Right cardiac atrium (tissue), 5 donors: ENCODE data around the gene PLEKHA6. TPM values are rescaled to one million over a fixed set of nuclear protein-coding genes. Genes with fewer than 3 reads are reported as not detected.

Source experiments
- polyA plus RNA-seq: library from polyadenylated mRNA; stranded (reverse); fragments of 200-250 nt; gene quantifications from one replicate; pipeline ENCODE4 v1.2.3, GENCODE V29; 2013
- total RNA-seq, 4 donors: library from RNA; stranded (reverse); fragmentation: NEBNext Ultra II Directional; extraction: Animal tissue kit (Norgen Biotek cat#: 25700); gene quantifications; one replicate each; pipeline ENCODE4 v1.2.1, GENCODE V29; 2021
- donor health status: healthy with polysubstance abuse.
- donor health status: DM: no; HTN: yes; CAD: no.
- donor health status: DM: no; HTN: no; CAD: no.
- donor health status: DM: no; HTN: yes; CAD: no; lungs with severe emphysema.
- donor health status: DM: yes; HTN: yes; CAD: no.

PLEKHA6 gene
- total and polyA plus RNA-seq, 5 donors = 17.7 to 55.4 (median 28.9) TPM

Other genes starting within 250 kb of the PLEKHA6 start
- gene ETNK2, start 207.9 kb downstream of the PLEKHA6 start, total RNA-seq = 1 to 10 TPM; 4.5 to 7.2 (median 5.4) TPM
- gene ETNK2, start 207.9 kb downstream of the PLEKHA6 start, polyA plus RNA-seq = 5.2 TPM
- gene REN, start 193.6 kb downstream of the PLEKHA6 start, total RNA-seq = 1 to 10 TPM in 1 of 4 donors, under 1 TPM in 2, not detected in 1; 0.51 to 2.9 (median 0.89) TPM
- gene REN, start 193.6 kb downstream of the PLEKHA6 start, polyA plus RNA-seq = 1.0 TPM
- not detected for gene KISS1, start 163.4 kb downstream of the PLEKHA6 start, total RNA-seq
- not detected for gene KISS1, start 163.4 kb downstream of the PLEKHA6 start, polyA plus RNA-seq
- gene GOLT1A, start 145.9 kb downstream of the PLEKHA6 start, total RNA-seq = not detected
- not detected for gene GOLT1A, start 145.9 kb downstream of the PLEKHA6 start, polyA plus RNA-seq
- 10 to 100 TPM; 20.0 to 36.3 (median 23.9) TPM for gene PPP1R15B, start 51.9 kb upstream of the PLEKHA6 start, total RNA-seq
- 14.2 TPM for gene PPP1R15B, start 51.9 kb upstream of the PLEKHA6 start, polyA plus RNA-seq
- 10 to 100 TPM; 24.9 to 32.7 (median 29.0) TPM for gene PIK3C2B, start 134.9 kb upstream of the PLEKHA6 start, total RNA-seq
- 13.3 TPM for gene PIK3C2B, start 134.9 kb upstream of the PLEKHA6 start, polyA plus RNA-seq
- gene MDM4, start 156.5 kb upstream of the PLEKHA6 start, total RNA-seq = 10 to 100 TPM; 29.9 to 48.2 (median 34.9) TPM
- gene MDM4, start 156.5 kb upstream of the PLEKHA6 start, polyA plus RNA-seq = 10.5 TPM